Left colon (tissue), 2 donors: ENCODE data around the gene MEF2D. TPM values are rescaled to one million over a fixed set of nuclear protein-coding genes. Genes with fewer than 3 reads are reported as not detected.

Source experiments
- ATAC-seq: fragments of 200-7000 bp; cut with Tn5 transposase; one replicate; pipeline ENCODE4 v1.9.1; 2020; ENCODE audit warnings: mild to moderate bottlenecking, moderate library complexity
- DNase-seq, 2 donors: peaks; one replicate each; pipeline ENCODE4 v3.0.0-alpha.2; 2020
- intact Hi-C, 2 donors: fragments of 100-400 bp; cut with DNase I in 1 of 2; cut with micrococcal nuclease in 1 of 2; formaldehyde crosslinking; loops; one replicate each; pipeline versions ENCODE4 v1.11.2 to v1.14.0; 2022; cut with DNase I, micrococcal nuclease
- total RNA-seq, 2 donors: library from RNA; stranded (reverse); fragmentation: NEBNext Ultra II Directional; extraction: Animal tissue kit (Norgen Biotek cat#: 25700); gene quantifications; one replicate each; pipeline ENCODE4 v1.2.1, GENCODE V29; 2021
- donor health status: DM: no; HTN: no; CAD: no.
- donor health status: DM: yes; HTN: yes; CAD: no.

Gene MEF2D
- total RNA-seq, 2 donors from 2014 or later = 45.9 to 66.4 TPM

DNA sequence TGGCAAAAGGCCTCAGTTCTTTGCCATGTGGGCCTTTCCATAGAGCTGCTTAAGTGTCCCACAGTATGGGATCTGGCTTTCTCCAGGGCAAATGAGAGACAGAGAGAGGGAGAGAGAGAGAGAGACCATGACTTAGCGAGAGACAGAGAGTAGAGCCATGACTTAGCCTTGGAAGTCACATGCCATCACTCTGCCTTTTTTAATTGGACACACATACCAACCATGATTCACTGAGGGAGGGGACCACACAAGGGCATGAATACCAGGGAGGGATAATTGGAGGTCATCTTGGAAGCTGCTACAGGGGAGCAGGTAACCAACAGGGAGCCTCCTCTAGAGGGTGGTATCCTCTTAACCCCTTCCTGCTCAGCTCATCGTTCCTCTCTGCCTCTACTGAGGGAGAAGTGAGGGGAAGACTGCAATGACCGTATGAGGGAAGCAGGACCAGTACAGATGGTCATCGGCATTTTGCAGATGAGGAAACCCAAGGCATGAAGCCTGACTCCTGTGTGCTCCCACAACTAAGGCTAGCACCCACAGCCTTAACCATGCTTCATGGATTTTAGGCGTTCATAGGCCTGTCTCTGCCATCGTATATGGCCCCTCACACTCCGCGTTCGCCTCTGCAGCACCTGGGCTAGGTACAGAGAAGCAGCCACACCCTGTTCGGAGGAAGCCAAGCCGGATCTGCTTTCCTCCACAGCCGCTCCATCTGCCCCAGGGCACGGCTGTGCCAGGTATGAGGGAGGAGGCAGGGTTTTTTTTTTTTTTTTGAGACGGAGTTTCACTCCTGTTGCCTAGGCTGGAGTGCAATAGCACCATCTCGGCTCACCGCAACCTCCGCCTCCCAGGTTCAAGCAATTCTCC, 38.6 kb downstream of the MEF2D start:
- peak; percentile 62 for ATAC-seq
- peak; percentile 62 to 66 for DNase-seq
- intact Hi-C loops = no loop called here

DNA sequence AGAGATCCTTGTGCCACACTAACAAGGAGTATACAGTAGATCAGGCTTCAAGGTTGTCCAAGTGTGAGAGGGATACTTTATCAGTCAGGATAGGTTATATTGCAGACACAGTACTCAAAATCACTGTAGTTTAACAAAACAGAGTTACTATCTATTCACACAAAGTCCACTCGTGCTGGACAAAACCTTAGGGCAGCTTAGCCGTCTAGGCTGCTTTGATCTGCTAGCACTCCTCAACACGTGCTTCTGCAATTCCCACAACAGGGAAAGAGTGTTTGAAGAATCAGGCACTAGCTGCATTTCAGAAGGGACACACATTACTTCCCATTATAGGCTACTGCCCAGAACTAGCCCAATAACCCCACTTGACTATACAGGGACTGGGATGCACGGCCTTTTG, 39.5 kb downstream of the MEF2D start:
- intact Hi-C loops = no loop called here
- DNase-seq = no peak
- no peak for ATAC-seq

DNA sequence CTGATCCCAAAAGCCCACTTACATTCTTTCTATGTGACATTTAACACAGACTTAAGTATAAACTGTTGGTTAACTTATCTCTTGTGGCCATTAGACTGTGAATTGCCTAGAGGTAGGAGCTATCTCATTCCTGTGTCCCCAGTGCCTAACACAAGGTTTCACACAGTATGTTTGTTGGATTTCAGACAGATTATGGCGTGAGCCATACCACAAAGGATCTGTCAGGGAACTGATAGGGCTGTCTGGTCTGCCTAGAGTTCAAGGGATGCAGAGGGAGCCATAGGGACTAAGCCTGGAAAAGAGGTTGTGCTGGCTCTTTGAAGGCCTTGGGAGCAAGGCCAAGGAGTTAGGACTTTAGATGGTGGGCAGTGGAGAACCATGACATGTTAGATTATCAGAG, 40.0 kb downstream of the MEF2D start:
- intact Hi-C loops = no loop called here
- DNase-seq (no peak), ATAC-seq (no peak)

DNA sequence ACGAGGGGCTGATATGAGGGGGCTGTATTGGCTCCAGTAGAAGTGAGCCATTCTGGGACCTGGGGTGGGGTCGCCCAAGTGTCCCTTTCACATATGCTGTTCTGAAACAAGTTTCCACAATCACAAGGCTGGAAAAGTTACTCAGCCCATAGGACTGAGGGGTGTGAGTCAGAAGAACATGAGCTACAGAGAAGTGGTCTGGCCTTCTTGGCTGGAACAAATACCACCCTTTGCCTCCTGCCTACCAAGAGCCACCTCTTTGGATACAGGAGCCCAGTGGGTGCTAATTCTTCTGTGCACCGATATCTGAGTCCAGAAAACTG, 42.4 kb downstream of the MEF2D start:
- ATAC-seq (no peak), DNase-seq (no peak)
- intact Hi-C loops = no loop called here

DNA sequence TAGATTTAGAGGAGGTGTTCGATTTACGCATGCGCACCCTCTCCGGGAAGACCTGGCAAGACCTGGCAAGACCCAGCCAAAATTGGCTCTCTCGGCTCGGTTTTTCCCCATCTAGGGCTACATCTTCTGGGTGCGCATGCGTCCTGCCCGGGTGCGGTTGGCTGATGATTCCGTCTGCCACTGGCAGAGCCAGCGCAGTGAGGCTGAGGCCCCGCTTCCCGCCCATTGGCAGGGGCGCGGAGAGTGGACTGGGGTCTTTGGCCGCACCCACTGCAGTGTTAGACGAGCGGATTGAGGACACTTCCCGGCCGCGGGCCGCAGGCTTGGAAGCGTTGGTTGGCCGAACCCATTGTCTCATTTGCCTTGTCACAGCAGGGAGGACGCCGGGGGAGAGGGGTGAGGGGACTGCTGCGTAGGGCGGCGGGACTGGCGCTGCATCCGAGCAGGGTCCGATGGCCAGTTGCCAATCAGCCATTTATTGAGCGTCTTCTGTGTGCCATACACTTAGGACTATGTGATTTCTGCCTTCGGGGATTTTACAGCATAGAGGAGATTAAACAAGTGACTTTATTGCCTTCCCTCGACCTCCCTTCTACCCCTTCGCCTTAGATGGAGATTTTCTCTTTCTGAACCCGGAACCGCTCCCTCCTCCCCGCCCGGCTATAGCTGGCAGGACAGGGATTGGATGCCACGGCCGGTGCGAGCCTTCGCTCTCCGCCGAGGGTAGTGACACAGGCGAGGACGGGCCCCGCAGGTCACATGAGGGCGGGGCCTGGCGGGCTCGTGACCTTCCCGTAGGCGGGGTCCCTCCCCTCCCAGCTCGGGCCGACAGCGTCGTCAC, 43.7 kb downstream of the MEF2D start:
- intact Hi-C loops = no loop called here
- peak; percentile 84 for ATAC-seq

DNA sequence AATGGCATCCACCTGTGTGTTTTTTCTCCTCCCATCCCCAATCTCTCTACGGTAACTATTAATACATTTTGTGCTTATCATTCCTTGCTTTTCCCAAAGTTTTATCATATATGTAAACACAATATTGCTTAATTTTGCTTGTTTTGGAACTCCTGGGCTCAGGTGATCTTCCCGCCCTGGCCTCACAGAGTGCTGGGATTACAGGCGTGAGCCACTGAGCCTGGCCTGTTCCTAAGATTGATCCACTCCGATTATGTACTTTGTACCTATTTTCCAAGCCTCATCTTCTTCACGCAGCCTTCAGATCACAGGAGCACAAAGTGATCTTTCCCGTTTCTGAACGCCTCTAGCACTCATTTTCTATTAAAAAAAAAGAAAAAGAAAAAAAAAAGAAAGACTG, 45.2 kb downstream of the MEF2D start:
- intact Hi-C loops = no loop called here
- ATAC-seq (no peak), DNase-seq (no peak)

More for the DNA sequence above, 43.7 kb downstream of the MEF2D start:
- DNase-seq = peak; percentile 98 to 99

DNA sequence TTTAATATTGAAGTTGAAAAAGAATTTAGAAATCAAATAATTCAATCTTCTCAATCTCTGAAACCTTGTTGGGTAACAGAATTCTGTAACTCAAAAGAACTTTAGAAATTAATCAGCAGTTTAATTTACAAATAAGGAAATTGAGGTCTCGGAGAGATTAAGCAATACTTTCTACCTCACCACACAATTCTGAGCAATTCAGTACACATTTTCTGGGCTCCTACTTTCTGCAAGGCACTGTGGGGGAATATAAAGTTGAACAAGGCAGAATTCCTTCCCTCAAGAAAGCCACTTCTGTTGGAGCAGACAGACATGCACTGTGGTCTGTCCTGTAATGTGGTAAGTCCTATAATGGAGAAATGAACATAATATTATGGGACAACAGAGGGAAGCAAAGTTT, 47.7 kb downstream of the MEF2D start:
- ATAC-seq (no peak), DNase-seq (no peak)
- intact Hi-C loops = no loop called here

DNA sequence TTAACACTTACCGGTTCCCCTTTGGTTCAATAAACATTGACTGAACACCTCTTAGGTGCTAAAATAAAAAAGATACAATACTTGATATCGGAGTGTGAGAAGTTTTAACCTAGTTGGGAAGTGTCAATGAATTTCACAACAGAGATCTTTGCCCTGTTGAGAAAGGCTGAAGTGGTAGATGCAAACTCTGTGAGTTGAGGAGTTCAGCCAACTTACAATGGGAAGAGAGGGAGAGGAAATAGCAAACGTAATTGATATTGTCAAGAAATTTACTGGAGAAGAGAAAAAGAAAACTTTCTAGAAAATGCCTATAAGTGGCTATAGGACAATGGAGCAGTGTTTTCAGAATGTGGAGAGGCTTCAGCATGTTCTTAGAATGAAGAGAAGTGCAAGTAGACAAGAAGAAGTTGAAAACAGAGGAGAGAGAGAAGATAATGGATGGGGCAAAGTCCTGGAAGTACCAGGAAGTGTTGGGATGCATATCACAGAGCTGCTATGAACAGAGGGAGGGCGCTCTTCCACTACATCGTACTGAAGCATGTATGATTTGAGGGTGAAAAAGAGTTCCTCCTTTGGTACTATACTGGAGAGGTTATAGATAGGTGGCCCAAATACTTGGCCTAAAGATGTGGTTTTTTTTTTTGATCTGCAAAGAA, 48.9 kb downstream of the MEF2D start:
- intact Hi-C loops = no loop called here
- DNase-seq (no peak), ATAC-seq (peak; percentile 54)

DNA sequence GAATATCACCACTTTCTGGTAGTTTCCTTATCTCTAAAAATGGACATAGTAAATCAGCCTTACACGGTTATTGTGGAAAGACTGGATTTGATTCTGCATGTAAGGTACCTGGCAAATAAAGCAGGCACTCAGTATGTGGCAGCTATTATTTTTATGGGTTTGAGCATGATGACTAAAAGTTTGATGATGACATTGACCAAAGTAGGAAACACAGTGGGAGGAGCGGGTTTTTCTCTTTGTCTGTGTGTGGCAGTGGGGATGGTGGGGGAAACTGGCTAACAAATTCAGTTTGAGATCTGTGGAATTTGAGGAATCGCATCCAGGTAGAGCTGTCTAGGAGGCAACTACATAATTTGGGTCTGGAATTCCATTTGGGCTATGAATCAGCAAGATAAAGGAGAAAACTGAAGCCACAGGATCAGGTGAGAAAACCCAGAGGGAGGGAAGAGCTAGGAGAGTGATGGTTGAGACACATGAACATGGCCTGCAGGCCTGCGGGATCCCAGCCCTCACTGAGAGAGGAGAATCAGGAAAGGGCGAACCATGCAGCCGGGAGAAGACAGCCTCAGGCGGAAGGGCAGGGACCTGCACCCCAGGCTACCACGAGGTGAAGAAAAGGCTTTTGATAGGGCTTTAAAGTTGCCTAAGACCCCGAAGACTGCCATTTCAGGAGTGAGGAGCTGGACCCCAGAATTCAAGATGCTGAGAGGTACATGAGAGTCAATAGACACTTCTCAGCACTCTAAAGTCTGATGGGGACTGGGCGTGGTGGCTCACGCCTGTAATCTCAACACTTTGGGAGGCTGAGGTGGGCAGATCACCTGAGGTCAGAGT, 52.2 kb downstream of the MEF2D start:
- DNase-seq = no peak
- no peak for ATAC-seq
- intact Hi-C loops = loop anchor here (5.0 kb wide), 2 partner anchors 61 to 154 kb away; partner anchors contain the start of gene GPATCH4 (in 1 of the 2)

DNA sequence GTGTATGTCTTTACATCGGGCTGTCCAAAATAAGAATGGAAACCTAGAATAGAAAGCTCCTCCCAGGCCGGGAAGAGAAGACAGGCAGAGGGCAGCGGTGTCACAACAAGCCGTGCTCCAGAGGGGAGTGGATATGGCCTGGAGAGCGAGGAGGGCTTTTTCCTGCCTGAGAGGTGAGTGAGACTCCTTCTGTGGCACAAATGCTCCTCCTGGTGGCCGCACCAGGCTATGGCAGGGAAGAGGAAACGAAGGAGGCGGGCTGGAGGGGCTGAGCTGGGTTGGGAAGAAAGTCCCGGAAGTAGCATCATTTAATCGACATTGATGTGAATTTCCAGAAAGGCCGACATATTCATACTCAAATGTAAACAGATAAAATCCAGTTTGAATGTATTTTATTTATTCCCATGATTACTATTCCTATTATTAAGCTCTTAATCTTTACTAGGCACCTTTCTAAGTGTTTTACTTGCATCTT, 54.7 kb downstream of the MEF2D start:
- ATAC-seq (peak; percentile 96), DNase-seq (peak; percentile 61 to 82)
- intact Hi-C loops = loop anchor here (2.0 to 5.0 kb wide), 3 partner anchors 59 to 156 kb away; partner anchors contain the start of gene GPATCH4 (in 1 of the 2)

DNA sequence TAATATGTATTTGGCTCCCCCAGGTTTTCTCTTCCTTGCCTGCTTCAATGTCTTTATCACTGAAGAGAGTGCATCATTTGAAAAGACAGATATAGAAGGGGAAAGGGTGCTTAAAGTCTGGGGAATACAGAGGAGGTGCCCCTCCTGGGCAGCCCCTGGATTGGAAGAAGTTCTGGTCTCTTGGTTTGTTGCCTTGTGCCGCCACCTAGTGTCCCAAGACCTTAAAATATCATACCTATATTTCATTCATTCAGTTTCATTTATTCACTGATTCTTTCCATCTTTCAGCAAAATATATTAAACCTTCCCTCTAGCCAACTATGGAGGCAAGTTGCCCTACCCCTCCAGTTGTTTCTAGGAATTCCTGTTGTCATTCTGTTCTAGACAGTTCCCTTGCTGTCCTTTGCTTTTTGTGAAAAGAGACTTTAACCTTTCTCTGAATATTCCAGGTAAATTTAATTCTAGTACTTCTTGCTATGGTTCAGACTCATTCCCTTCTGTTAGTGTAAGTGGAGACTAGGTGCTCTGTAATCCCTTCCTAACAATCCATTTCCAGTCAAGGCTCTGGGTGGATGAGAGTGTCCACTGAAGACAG, 56.1 kb downstream of the MEF2D start:
- intact Hi-C loops = loop anchor here (2.0 to 5.0 kb wide), 3 partner anchors 57 to 158 kb away; partner anchors contain the start of gene GPATCH4 (in 1 of the 2)
- DNase-seq = no peak
- no peak for ATAC-seq

DNA sequence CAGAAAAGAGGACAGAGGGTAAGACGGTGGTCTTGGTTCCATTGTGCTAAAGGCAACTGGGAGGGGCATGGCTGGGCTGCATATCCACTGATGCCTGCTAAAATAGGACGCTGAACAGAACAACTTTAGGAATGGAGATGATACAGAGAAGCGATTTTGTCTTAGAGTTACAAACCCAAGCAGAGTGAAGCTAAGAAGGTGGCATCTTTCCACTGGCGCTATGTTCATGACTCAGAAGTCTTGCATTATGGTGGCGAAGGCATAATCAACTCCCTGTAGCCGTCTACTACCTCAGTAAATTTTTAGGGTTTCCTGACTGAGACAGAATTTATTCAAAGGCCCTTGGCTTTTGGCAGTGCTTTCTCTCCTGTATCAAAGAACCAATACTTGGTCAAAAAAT, 57.3 kb downstream of the MEF2D start:
- intact Hi-C loops = no loop called here
- DNase-seq (no peak), ATAC-seq (no peak)

DNA sequence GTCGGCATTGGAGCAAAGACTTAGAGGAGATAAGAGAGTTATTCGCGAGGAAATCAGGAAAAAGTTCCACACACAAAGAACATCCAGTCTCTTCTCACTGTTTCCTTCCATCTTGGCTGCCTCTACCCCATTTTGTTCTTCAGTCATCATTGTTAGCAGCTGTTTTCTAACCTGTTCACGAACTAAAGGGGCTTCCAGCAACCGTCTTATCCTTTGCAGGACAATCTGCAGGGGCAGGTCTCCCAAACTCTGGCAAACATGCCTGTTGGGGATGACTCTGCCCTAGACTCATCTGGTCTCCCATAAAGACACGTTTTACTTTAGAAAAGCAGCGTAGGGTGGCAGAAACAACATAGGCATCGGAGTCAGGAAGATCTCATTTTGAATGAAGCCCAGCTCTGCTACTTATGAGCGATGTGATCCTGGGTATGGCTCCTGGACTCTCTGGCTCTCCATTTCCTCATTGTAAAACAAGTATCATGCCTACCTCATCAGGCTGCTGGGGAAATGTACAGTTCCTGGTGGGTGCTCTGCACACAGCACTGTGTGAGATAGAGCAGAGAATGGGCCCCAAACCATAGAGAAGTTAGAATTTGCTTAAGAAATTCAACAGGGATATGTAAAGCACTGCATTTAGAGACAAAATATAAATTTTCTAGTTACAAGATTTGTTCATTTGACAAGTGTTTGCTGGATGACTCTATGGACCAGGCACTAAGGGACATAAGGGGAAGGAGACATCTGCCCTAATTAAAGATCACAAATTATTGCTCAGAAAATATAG, 59.7 kb downstream of the MEF2D start:
- intact Hi-C loops = no loop called here

DNA sequence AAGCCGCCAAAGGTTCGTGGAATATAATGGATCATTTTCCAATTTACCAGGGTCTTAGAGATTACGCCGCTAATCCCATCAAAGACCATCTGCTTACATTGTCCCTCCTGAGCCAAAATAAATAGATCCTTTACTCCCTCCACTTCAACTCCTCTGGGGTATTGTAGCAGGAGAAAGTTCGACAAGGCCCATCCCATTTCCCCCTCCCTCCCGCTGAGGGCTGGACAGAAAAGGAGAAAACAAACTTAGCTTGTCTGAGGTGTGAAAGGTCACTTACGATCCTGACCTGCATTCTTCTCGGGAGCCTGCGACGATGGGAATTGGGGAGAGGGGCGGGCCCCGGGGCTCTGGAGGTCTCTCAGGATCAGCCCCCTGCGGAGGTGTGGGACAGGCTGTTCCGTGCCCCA, 60.8 kb downstream of the MEF2D start:
- intact Hi-C loops = no loop called here
- DNase-seq (no peak), ATAC-seq (no peak)

More for the DNA sequence above, 59.7 kb downstream of the MEF2D start:
- DNase-seq (no peak), ATAC-seq (no peak)

DNA sequence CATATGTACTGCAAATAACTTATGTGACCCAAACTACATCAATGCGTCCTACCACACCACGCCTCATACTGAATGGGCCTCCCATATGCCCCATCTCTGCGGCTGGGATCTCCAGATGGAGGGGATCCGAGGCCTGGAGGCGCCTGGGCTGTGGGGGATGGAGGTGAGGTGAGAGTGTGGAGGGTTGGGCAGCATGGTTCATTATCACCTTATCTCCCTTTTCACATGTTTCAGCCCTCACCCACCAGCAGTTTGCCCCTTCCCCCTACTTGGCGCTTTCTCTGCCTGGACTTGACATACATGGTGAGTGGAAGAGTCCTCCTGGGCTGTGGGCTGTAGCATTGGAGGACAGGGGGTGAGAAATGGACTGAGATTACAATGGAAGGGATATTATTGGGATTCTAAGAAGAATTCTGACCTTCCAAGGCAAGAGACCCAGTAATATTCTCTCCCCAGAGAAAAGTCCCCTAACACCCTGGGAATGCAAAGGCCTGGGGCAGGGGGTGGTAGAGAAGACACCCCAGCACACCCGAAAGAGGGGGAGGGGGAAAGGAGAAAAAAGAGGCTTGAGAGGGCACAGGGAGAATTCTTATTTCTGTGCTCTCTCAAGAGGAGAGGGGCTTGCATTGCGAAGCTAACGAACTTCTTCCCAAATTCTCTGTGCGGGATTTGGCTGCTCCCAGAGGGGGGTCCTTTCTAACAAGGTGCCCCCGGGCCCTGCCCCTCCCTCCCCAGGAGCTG, 61.4 kb downstream of the MEF2D start:
- intact Hi-C loops = no loop called here
- DNase-seq (no peak), ATAC-seq (no peak)

DNA sequence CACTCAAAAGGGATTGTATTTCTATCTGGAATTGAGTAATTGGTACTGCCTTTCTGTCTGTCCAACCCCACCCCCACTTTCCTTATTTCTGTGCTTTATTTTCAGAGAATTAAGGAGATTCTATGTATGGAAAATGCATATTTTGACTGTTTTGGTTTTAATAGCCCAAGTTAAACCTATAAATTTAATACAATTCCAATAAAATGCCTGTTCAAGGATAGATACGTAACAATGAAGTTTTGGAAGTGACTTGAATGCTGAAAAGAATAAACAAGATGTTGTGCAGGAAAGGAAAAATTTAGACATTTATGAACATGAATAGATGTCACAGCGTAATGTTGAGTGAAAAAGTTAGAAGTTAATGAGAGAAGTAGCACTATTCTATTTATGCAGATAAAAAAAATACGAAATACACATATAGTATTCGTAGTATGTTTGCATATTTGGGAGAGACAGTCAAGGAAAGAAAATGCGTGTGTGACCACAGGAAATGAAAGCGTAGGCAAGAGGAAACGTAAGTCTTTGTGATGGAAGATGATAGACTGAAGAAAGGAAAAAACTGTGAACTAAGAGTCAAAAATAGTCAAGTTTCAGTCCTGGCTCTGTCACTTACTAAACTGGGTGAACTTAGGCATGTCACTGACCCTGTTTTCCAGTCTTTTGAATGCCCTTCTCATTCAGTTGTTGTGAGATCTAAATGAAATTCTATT, 62.1 kb downstream of the MEF2D start:
- intact Hi-C loops = no loop called here
- ATAC-seq (no peak), DNase-seq (no peak)
